Activated naive CD4-positive, alpha-beta T cell treated with anti-CD3 and anti-CD28 coated beads for 36 hours (primary cell): ENCODE measurements around the gene CLCNKB. TPM values are rescaled to one million over a fixed set of nuclear protein-coding genes. Genes with fewer than 3 reads are reported as not detected.
"Not testable (repeated sequence)": the region's sequence is repeated elsewhere in the genome, so short reads cannot be mapped to it uniquely, and the experiment has no call there.

Source experiments
- CTCF ChIA-PET: fragments of 350-600 bp; sonication (Branson Sonifier 250); formaldehyde crosslinking; loops from one replicate; lab custom pipeline; 2021; ENCODE audit warnings: antibody characterized with exemption; lab: Charles Lee
- DNase-seq: peaks from one replicate; pipeline ENCODE4 v3.0.0-alpha.2; 2020
- H3K27ac Mint-ChIP-seq: one replicate; pipeline ENCODE4 v1.8.0; 2021; ENCODE audit warnings: mild to moderate bottlenecking, mixed read lengths
- H3K27me3 Mint-ChIP-seq: one replicate; pipeline ENCODE4 v1.8.0; 2021; ENCODE audit warnings: low read depth, mixed read lengths
- H3K36me3 Mint-ChIP-seq: one replicate; pipeline ENCODE4 v1.8.0; 2021; ENCODE audit warnings: low read depth, mixed read lengths
- H3K4me1 Mint-ChIP-seq: one replicate; pipeline ENCODE4 v1.8.0; 2021; ENCODE audit warnings: low read depth, mixed read lengths
- H3K4me3 Mint-ChIP-seq: one replicate; pipeline ENCODE4 v1.8.0; 2021; ENCODE audit warnings: mild to moderate bottlenecking, moderate library complexity, mixed read lengths
- H3K9me3 Mint-ChIP-seq: one replicate; pipeline ENCODE4 v1.8.0; 2021; ENCODE audit warnings: mixed read lengths
- intact Hi-C: fragments of 100-400 bp; cut with micrococcal nuclease; formaldehyde crosslinking; loops from one replicate; pipeline ENCODE4 v1.15.1; 2023
- total RNA-seq, 2 experiments: library from RNA; stranded (reverse); gene quantifications; one replicate each; pipeline ENCODE4 v1.2.3, GENCODE V29; 2021

The CLCNKB gene
- total RNA-seq, 2 experiments from 2014 or later, result not detected

GRCh38 chr1:16042096-16042495 is 1.5 kb upstream of the CLCNKB start:
- intact Hi-C loops, result no loop called here
- Mint-ChIP-seq H3K27me3 (no peaks in the 10 kb centered on the region), H3K4me3 (no peak overlapping the region), H3K9me3 (no peaks in the 10 kb centered on the region), H3K36me3 (no peaks in the 10 kb centered on the region), H3K27ac (no peak overlapping the region), H3K4me1 (no peaks in the 10 kb centered on the region)
- no peak for DNase-seq
- CTCF ChIA-PET, result no interaction called here

- H3K27me3 Mint-ChIP-seq, H3K4me1 Mint-ChIP-seq, DNase-seq, intact Hi-C loops, H3K27ac Mint-ChIP-seq, H3K9me3 Mint-ChIP-seq, H3K36me3 Mint-ChIP-seq, H3K4me3 Mint-ChIP-seq: not testable (repeated sequence)
- CTCF ChIA-PET, result interaction anchor here (0.6 kb wide), 2 partner anchors 35 to 251 kb away, joined by 3 read pairs; no protein-coding TSS in a partner anchor
These were observed 928 bp upstream of the CLCNKB start for GRCh38 chr1:16042654-16043053.

- CTCF ChIA-PET, result interaction anchor here (0.6 to 1.1 kb wide), 2 partner anchors 14 to 252 kb away, joined by 3 to 4 read pairs; no protein-coding TSS in a partner anchor
- Mint-ChIP-seq H3K27ac (no peak overlapping the region), H3K36me3 (no peaks in the 10 kb centered on the region), H3K4me3 (no peak overlapping the region), H3K4me1 (no peaks in the 10 kb centered on the region), H3K9me3 (no peaks in the 10 kb centered on the region), H3K27me3 (no peaks in the 10 kb centered on the region)
- no peak for DNase-seq
- intact Hi-C loops, result no loop called here
These were observed 368 bp downstream of the CLCNKB start for GRCh38 chr1:16043950-16044349.

GRCh38 chr1:16046842-16047241 is 3.3 kb downstream of the CLCNKB start:
- H3K36me3 Mint-ChIP-seq, result no peaks in the 10 kb centered on the region
- CTCF ChIA-PET, result interaction anchor here (1.0 kb wide), 1 partner anchor 255 kb away, joined by 3 read pairs; no protein-coding TSS in a partner anchor
- no peak overlapping the region for H3K4me3 Mint-ChIP-seq
- H3K4me1 Mint-ChIP-seq, result peaks cover 2% of the 10 kb centered on the region
- intact Hi-C loops, result no loop called here
- no peak for DNase-seq
- H3K27me3 Mint-ChIP-seq, result no peaks in the 10 kb centered on the region
- no peaks in the 10 kb centered on the region for H3K9me3 Mint-ChIP-seq
- no peak overlapping the region for H3K27ac Mint-ChIP-seq

GRCh38 chr1:16047791-16048475 is 4.4 kb downstream of the CLCNKB start:
- Mint-ChIP-seq H3K36me3 (no peaks in the 10 kb centered on the region), H3K27me3 (no peaks in the 10 kb centered on the region), H3K9me3 (no peaks in the 10 kb centered on the region), H3K4me3 (no peak overlapping the region), H3K27ac (no peak overlapping the region), H3K4me1 (peaks cover 2% of the 10 kb centered on the region)
- no peak for DNase-seq
- CTCF ChIA-PET, result interaction anchor here (1.0 kb wide), 1 partner anchor 256 kb away, joined by 3 read pairs; no protein-coding TSS in a partner anchor
- intact Hi-C loops, result no loop called here

- Mint-ChIP-seq H3K9me3 (no peaks in the 10 kb centered on the region), H3K4me1 (peaks cover 2% of the 10 kb centered on the region), H3K36me3 (no peaks in the 10 kb centered on the region), H3K27me3 (no peaks in the 10 kb centered on the region), H3K27ac (no peak overlapping the region), H3K4me3 (no peak overlapping the region)
- CTCF ChIA-PET, result no interaction called here
- intact Hi-C loops, result no loop called here
- peak; percentile 22 for DNase-seq
These were observed 5.1 kb downstream of the CLCNKB start for GRCh38 chr1:16048573-16049189.

GRCh38 chr1:16050328-16050727 is 6.7 kb downstream of the CLCNKB start:
- CTCF ChIA-PET, result interaction anchor here (0.6 kb wide), 1 partner anchor 17 kb away, joined by 3 read pairs; no protein-coding TSS in a partner anchor
- Mint-ChIP-seq H3K4me3 (no peak overlapping the region), H3K36me3 (no peaks in the 10 kb centered on the region), H3K27ac (no peak overlapping the region), H3K9me3 (no peaks in the 10 kb centered on the region), H3K4me1 (peaks cover 2% of the 10 kb centered on the region), H3K27me3 (no peaks in the 10 kb centered on the region)
- no peak for DNase-seq
- intact Hi-C loops, result no loop called here

GRCh38 chr1:16051039-16051438 is 7.5 kb downstream of the CLCNKB start:
- Mint-ChIP-seq H3K9me3 (no peaks in the 10 kb centered on the region), H3K27ac (no peak overlapping the region), H3K4me1 (peaks cover 4% of the 10 kb centered on the region), H3K4me3 (no peak overlapping the region), H3K36me3 (no peaks in the 10 kb centered on the region), H3K27me3 (no peaks in the 10 kb centered on the region)
- intact Hi-C loops, result no loop called here
- DNase-seq, result no peak
- CTCF ChIA-PET, result interaction anchor here (0.6 kb wide), 1 partner anchor 774 kb away, joined by 3 read pairs; no protein-coding TSS in a partner anchor

- H3K9me3 Mint-ChIP-seq, H3K36me3 Mint-ChIP-seq, H3K4me3 Mint-ChIP-seq, CTCF ChIA-PET, DNase-seq, intact Hi-C loops, H3K27ac Mint-ChIP-seq, H3K27me3 Mint-ChIP-seq, H3K4me1 Mint-ChIP-seq: not testable (repeated sequence)
These were observed 8.4 kb downstream of the CLCNKB start for GRCh38 chr1:16051949-16052348.

GRCh38 chr1:16053781-16054502 is 10.4 kb downstream of the CLCNKB start:
- H3K4me1 Mint-ChIP-seq, result peaks cover 4% of the 10 kb centered on the region

GRCh38 chr1:16054598-16055540 is 11.3 kb downstream of the CLCNKB start:
- Mint-ChIP-seq H3K36me3 (no peaks in the 10 kb centered on the region), H3K27ac (no peak overlapping the region), H3K4me1 (peaks cover 2% of the 10 kb centered on the region), H3K9me3 (no peaks in the 10 kb centered on the region), H3K4me3 (no peak overlapping the region), H3K27me3 (no peaks in the 10 kb centered on the region)
- no peak for DNase-seq
- intact Hi-C loops, result no loop called here
- CTCF ChIA-PET, result interaction anchor here (0.6 to 3.9 kb wide), 9 partner anchors 9 to 263 kb away, joined by 3 to 23 read pairs (median 4); no protein-coding TSS in a partner anchor

More at GRCh38 chr1:16053781-16054502, 10.4 kb downstream of the CLCNKB start:
- intact Hi-C loops, result no loop called here
- Mint-ChIP-seq H3K27me3 (no peaks in the 10 kb centered on the region), H3K36me3 (no peaks in the 10 kb centered on the region), H3K9me3 (no peaks in the 10 kb centered on the region), H3K27ac (no peak overlapping the region), H3K4me3 (no peak overlapping the region)
- CTCF ChIA-PET, result interaction anchor here (0.6 to 3.9 kb wide), 5 partner anchors 44 to 280 kb away, joined by 3 to 23 read pairs (median 12); no protein-coding TSS in a partner anchor
- no peak for DNase-seq
